Activated T-cell treated with anti-CD3 and anti-CD28 coated beads for 1 hour (primary cell): ENCODE measurements around the gene SMIM38.

Experiments used
- DNase-seq: peaks from one replicate; pipeline ENCODE4 v3.0.0-alpha.2; 2020; ENCODE audit warnings: low read depth

SMIM38 gene

GRCh38 chr11:69159150-69159852 is 3.6 kb downstream of the SMIM38 start:
- DNase-seq, result no peak

- no peak for DNase-seq
Measured at GRCh38 chr11:69160296-69161116, 4.8 kb downstream of the SMIM38 start.

GRCh38 chr11:69161117-69161407 is 5.3 kb downstream of the SMIM38 start:
- DNase-seq, result no peak

GRCh38 chr11:69162505-69162904 is 6.8 kb downstream of the SMIM38 start:
- no peak for DNase-seq

- DNase-seq, result no peak
Measured at GRCh38 chr11:69163842-69164241, 8.1 kb downstream of the SMIM38 start.

GRCh38 chr11:69164824-69165223 is 9.1 kb downstream of the SMIM38 start:
- no peak for DNase-seq

- no peak for DNase-seq
Measured at GRCh38 chr11:69165775-69166174, 10.0 kb downstream of the SMIM38 start.

- DNase-seq, result no peak
Measured at GRCh38 chr11:69166218-69167115, 10.7 kb downstream of the SMIM38 start.

- no peak for DNase-seq
Measured at GRCh38 chr11:69167130-69167915, 11.6 kb downstream of the SMIM38 start.

- DNase-seq, result no peak
Measured at GRCh38 chr11:69167916-69168691, 12.4 kb downstream of the SMIM38 start.

GRCh38 chr11:69169479-69169878 is 13.7 kb downstream of the SMIM38 start:
- no peak for DNase-seq

- DNase-seq, result no peak
Measured at GRCh38 chr11:69170704-69171103, 15.0 kb downstream of the SMIM38 start.

- no peak for DNase-seq
Measured at GRCh38 chr11:69171476-69172240, 15.9 kb downstream of the SMIM38 start.

- no peak for DNase-seq
Measured at GRCh38 chr11:69172674-69173073, 16.9 kb downstream of the SMIM38 start.

- no peak for DNase-seq
Measured at GRCh38 chr11:69173331-69173730, 17.6 kb downstream of the SMIM38 start.

GRCh38 chr11:69173925-69174581 is 18.3 kb downstream of the SMIM38 start:
- no peak for DNase-seq

- DNase-seq, result no peak
Measured at GRCh38 chr11:69174841-69175240, 19.1 kb downstream of the SMIM38 start.

GRCh38 chr11:69178819-69179482 is 23.2 kb downstream of the SMIM38 start:
- no peak for DNase-seq

GRCh38 chr11:69180226-69180625 is 24.5 kb downstream of the SMIM38 start:
- DNase-seq, result no peak
